HG03469 (cell line): ENCODE results near the gene PDIK1L.
A peak's percentile ranks its signal among the peaks of the same experiment; 100 is the strongest.

Experiments
- ATAC-seq: cut with Tn5 transposase; IDR thresholded peaks from one replicate; pipeline ENCODE4 v1.9.1; 2021; ENCODE audit warnings: mild to moderate bottlenecking, moderate library complexity, moderate number of reproducible peaks; ENCODE audit not compliant: unreplicated experiment

Gene PDIK1L

DNA sequence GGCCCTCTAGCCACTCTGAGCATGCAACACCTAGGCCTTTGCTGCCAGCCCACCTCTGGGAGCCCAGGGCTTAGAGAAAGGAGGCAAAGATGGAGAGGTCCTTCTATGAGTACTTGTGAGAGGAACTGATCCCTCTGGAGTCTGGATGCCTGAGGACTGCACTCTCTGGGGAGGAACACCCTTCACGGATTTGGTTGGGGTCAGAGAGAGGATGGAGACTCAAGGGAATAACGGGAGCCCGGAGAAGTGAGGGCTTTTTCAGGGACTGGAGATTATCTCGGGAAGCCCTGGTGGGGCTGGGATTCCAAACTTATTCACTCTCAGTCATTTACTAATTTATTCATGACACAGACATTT is 57.6 kb downstream of the PDIK1L start:
- no peak for ATAC-seq

DNA sequence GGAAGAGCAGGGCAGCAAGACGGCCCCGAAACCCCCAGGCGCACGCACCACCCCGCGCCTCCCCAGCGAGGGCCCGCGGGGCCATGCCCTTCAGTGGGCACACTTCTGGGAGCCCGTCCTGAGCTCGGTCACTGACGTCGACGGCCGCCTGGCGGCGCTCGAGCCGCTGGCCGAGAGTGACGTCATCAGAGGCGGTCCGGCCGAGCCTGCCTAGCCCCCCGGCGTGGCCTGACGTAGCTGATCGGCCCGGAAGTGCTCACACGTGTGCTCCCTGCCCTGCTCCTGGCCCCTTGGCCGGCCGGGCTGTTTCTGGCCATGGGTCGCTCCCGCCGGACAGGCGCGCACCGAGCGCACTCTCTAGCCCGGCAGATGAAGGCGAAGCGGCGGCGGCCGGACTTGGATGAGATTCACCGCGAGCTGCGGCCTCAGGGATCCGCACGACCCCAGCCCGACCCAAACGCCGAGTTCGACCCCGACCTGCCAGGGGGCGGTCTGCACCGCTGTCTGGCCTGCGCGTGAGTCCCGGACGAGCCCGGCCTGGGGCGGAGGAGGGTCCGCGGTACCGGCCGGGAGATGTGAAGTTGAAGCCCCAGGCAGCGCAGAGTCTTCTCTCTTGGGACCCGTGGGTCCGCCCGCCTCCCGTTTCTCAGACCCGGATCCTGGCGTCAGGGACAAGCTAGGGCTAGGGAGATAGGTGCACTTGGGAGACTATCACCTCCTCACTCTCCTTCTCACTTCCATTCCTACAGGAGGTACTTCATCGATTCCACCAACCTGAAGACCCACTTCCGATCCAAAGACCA is 58.2 kb downstream of the PDIK1L start, which contains the start of gene ZNF593:
Gene ZNF593 (plus strand): TSS at position 240 of the 803 bp plus-strand sequence. CDS start 76 bp downstream, at position 316.
- peak; percentile 67 for ATAC-seq

DNA sequence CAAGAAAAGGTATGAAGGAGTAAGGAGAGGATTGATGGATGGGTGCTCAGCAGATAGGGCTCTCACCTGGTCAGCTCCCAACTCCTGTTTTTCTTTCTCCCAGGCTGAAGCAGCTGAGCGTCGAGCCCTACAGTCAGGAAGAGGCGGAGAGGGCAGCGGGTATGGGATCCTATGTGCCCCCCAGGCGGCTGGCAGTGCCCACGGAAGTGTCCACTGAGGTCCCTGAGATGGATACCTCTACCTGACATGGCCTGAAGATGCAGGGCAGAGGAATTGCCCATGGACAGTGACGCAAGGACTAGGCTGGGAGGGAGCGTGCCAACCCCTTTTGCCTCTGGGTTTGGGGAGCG is 58.8 kb downstream of the PDIK1L start:
- ATAC-seq: no peak

DNA sequence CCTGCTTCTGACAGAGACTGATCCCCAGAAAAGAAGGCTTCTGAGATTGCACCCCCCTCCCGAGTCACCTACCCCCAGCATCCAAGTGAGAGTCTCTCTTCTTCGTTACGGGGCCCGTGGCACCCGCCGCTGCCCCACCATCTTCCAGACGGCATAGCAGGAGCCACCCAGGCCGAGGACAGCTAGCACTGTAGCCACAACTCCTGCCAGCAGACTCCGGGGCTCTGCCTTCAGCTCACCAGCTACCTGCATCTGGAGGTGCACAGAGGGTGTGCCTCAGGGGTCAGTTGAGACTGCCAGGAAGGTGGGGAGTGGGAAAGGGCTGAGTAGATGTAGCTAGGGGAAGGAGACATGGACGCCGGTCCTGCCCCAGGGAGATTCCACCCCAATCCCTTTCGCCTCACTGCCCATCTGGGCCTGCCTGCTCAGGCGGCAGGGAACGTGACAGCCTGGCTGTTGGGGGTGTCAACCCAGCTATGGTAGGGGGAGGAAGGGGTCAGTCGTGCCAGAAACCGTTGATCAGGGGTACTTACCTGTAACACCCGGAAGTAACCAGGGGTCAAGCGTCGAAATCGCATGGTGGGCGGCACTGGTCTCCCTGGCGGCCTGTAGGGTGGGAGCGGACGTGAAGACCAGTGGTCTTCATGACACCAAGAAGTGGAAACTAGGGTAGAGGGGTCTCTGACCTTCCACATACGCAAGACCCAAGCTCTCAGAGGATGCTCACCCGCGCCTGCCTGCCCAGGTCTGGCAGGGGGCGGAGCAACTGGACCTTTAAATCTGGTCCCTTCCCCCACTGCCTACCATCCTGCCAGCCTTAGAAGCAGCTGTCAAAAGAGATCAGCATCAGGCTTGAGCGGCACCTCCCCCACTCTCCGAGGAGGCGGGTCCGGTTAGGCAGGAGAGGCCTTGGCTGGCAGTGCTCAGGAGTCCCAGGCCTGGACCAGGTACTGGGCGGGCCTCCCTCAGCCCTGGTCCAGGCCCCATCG is 59.8 kb downstream of the PDIK1L start, which contains the start of gene ZNF593OS:
Gene ZNF593OS (minus strand): TSS at position 749 of the 989 bp plus-strand sequence. CDS start 171 bp downstream, at position 578.
- ATAC-seq: no peak
